AG04450 (cell line): ENCODE measurements around the gene FRK. TPM values are rescaled to one million over a fixed set of nuclear protein-coding genes. Genes with fewer than 3 reads are reported as not detected.

Experiments used
- CTCF ChIA-PET: fragments of 300-600, 350-600 bp; formaldehyde crosslinking; extraction: SDS; loops from one replicate; lab custom pipeline; 2022; ENCODE audit warnings: antibody characterized with exemption, inconsistent platforms; lab: Charles Lee
- POLR2A ChIA-PET: fragments of 350-600 bp; formaldehyde crosslinking; extraction: SDS; loops from one replicate; lab custom pipeline; 2021; ENCODE audit warnings: antibody characterized with exemption, inconsistent platforms; lab: Yijun Ruan, JAX
- DNase-seq: peaks from one replicate; pipeline ENCODE4 v3.0.0-alpha.2; 2011; ENCODE audit warnings: low read depth, low spot score
- H3K27ac ChIP-seq: one replicate; pipeline ENCODE4 v1.5.1; 2012; ENCODE audit warnings: low read depth, low read length, control low read depth
- H3K27me3 ChIP-seq: one replicate; pipeline ENCODE4 v1.6.0; 2012; ENCODE audit warnings: low read length; ENCODE audit not compliant: control insufficient read depth, insufficient read depth
- H3K4me3 ChIP-seq: 2 replicates; pipeline ENCODE4 v1.5.1; 2011; ENCODE audit warnings: mild to moderate bottlenecking, low read depth, low read length, control low read depth
- H3K9me3 ChIP-seq: 2 replicates; pipeline ENCODE4 v1.5.1; 2012; ENCODE audit warnings: low read length; ENCODE audit not compliant: control insufficient read depth, insufficient read depth
- CTCF ChIP-seq: IDR thresholded peaks from 2 replicates; pipeline ENCODE4 v1.5.1; 2011; ENCODE audit warnings: low read depth, low read length, control low read depth, inconsistent platforms
- polyA minus RNA-seq: library from RNA; depleted of rRNA, polyadenylated mRNA; stranded (reverse); fragments of >200 nt; gene quantifications from 2 replicates; pipeline ENCODE4 v1.2.3, GENCODE V29; 2011; rRNA and poly(A)+ RNA removed
- polyA plus RNA-seq: library from polyadenylated mRNA; depleted of rRNA; stranded (reverse); fragments of >200 nt; gene quantifications from 2 replicates; pipeline ENCODE4 v1.2.3, GENCODE V29; 2011; rRNA removed

Gene FRK
- 0.31 and 0.43 TPM in 2 replicates for polyA plus RNA-seq
- polyA minus RNA-seq, result 0.87 and 1.4 TPM in 2 replicates

- DNase-seq, result no peak
- CTCF ChIA-PET, result interaction anchor here (0.6 to 3.1 kb wide), 27 partner anchors 8 to 210 kb away, joined by 3 to 29 read pairs (median 5); partner anchors contain the start of gene NT5DC1
- Histone ChIP-seq H3K4me3 (peak within 1 kb of the TSS; percentile 49), H3K27me3 (no peaks in the 10 kb centered on the region), H3K9me3 (no peaks in the 10 kb centered on the region), H3K27ac (peak within 1 kb of the TSS; percentile 47)
- POLR2A ChIA-PET, result interaction anchor here (0.7 to 2.8 kb wide), 2 partner anchors 9 to 13 kb away, joined by 3 to 6 read pairs; no protein-coding TSS in a partner anchor
- peak; percentile 52 for TF ChIP-seq CTCF
Observed at GRCh38 chr6:116060572-116061283, at the start of gene FRK. FRK (minus strand) TSS chr6:116060891; CDS start chr6:116060311, 580 bp downstream.

GRCh38 chr6:116108836-116109235 lies 48.1 kb upstream of the FRK start:
- ChIA-PET CTCF (interaction anchor here (0.6 to 2.2 kb wide), 4 partner anchors 8 to 548 kb away, joined by 5 to 12 read pairs (median 5); no protein-coding TSS in a partner anchor), POLR2A (no interaction called here)
- TF ChIP-seq CTCF, result no peak
- DNase-seq, result no peak
- Histone ChIP-seq H3K27me3 (no peaks in the 10 kb centered on the region), H3K4me3 (no peak overlapping the region), H3K9me3 (no peaks in the 10 kb centered on the region), H3K27ac (no peak overlapping the region)

- H3K27me3 ChIP-seq, result no peaks in the 10 kb centered on the region
- POLR2A ChIA-PET, result interaction anchor here (0.7 kb wide), 2 partner anchors 105 to 145 kb away, joined by 3 to 4 read pairs; no protein-coding TSS in a partner anchor
- DNase-seq, result no peak
- TF ChIP-seq CTCF, result no peak
- H3K4me3 ChIP-seq, result no peak overlapping the region
- H3K9me3 ChIP-seq, result no peaks in the 10 kb centered on the region; the same call in 1 of the 2 replicates
- H3K27ac ChIP-seq, result no peak overlapping the region
- CTCF ChIA-PET, result interaction anchor here (0.6 to 2.8 kb wide), 5 partner anchors 9 to 906 kb away, joined by 3 to 15 read pairs (median 7); no protein-coding TSS in a partner anchor
Observed at GRCh38 chr6:116106146-116106545, 45.5 kb upstream of the FRK start.

GRCh38 chr6:116105247-116105646 lies 44.6 kb upstream of the FRK start:
- DNase-seq, result no peak
- no peak overlapping the region for H3K27ac ChIP-seq
- CTCF ChIA-PET, result interaction anchor here (0.6 to 2.8 kb wide), 4 partner anchors 9 to 96 kb away, joined by 6 to 15 read pairs (median 8); no protein-coding TSS in a partner anchor
- POLR2A ChIA-PET, result no interaction called here
- TF ChIP-seq CTCF, result no peak
- H3K4me3 ChIP-seq, result no peak overlapping the region
- H3K27me3 ChIP-seq, result no peaks in the 10 kb centered on the region
- no peaks in the 10 kb centered on the region; the same call in 1 of the 2 replicates for H3K9me3 ChIP-seq

GRCh38 chr6:116104636-116105035 lies 43.9 kb upstream of the FRK start:
- Histone ChIP-seq H3K4me3 (no peak overlapping the region), H3K27me3 (no peaks in the 10 kb centered on the region), H3K9me3 (no peaks in the 10 kb centered on the region; the same call in 1 of the 2 replicates), H3K27ac (no peak overlapping the region)
- ChIA-PET CTCF (interaction anchor here (2.8 kb wide), 1 partner anchor 11 kb away, joined by 8 read pairs; no protein-coding TSS in a partner anchor), POLR2A (no interaction called here)
- TF ChIP-seq CTCF, result no peak
- DNase-seq, result no peak
